ENCODE results near the gene LRP2.

Gene LRP2

GRCh38 chr2:169178804-169179390 is 183.4 kb downstream of the LRP2 start:
- no peak for TF ChIP-seq CTCF (IDR thresholded peaks at IDR 0.05; ENCODE audit: low read depth, low read length, missing control alignments)
- DNase-seq (ENCODE audit: low read depth) = no peak
- no peak overlapping the region for H3K4me3 ChIP-seq (ENCODE audit: low read depth, low read length)

GRCh38 chr2:169178364-169178763 is 184.0 kb downstream of the LRP2 start:
- TF ChIP-seq CTCF (IDR thresholded peaks at IDR 0.05; ENCODE audit: low read depth, low read length, missing control alignments) = no peak
- H3K4me3 ChIP-seq (ENCODE audit: low read depth, low read length) = no peak overlapping the region
- DNase-seq (ENCODE audit: low read depth) = no peak

GRCh38 chr2:169175112-169175511 is 187.2 kb downstream of the LRP2 start:
- DNase-seq (ENCODE audit: low read depth) = no peak
- no peak overlapping the region for H3K4me3 ChIP-seq (ENCODE audit: low read depth, low read length)
- no peak for TF ChIP-seq CTCF (IDR thresholded peaks at IDR 0.05; ENCODE audit: low read depth, low read length, missing control alignments)

DNA sequence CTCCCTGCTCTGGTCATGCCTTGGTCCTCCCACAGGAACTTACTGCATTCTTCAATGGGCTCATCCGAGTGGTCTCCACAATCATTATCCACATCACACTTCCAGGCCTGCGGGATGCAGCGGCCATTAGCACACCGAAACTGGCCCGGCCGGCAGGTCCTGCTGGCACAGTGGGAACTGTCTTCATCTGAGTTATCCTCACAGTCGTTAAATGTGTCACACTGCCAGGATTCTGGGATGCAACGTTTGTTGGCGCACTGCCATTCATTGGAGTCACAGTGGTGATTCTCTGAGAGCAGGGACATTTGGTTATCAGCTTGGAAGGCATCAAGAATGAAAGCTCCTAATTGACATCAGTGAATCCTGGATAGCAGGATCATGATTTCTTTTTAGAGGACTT is 188.5 kb downstream of the LRP2 start:
- TF ChIP-seq CTCF (IDR thresholded peaks at IDR 0.05; ENCODE audit: low read depth, low read length, missing control alignments) = no peak
- no peak for DNase-seq (ENCODE audit: low read depth)

DNA sequence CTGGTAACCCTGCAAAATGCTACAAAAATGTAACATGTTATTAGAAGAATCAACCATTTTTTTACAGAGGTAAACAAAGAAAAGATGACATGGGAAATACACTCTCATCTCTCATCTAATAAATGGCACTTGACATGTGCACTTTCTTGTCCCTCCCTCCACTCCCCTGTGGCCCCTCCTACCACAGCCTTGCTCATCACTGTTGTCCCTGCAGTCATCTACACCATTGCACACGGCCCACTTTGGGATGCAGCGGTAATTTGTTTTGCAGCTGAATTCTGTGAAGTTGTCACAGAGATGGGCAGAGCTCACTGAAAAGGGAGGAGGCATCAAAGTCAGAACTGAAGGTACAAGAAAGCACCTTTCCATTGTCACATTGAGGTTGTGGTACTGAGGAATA is 189.4 kb downstream of the LRP2 start:
- no peak for TF ChIP-seq CTCF (IDR thresholded peaks at IDR 0.05; ENCODE audit: low read depth, low read length, missing control alignments)
- no peak for DNase-seq (ENCODE audit: low read depth)
- H3K4me3 ChIP-seq (ENCODE audit: low read depth, low read length) = no peak overlapping the region

More for the DNA sequence above, 188.5 kb downstream of the LRP2 start:
- H3K4me3 ChIP-seq (ENCODE audit: low read depth, low read length) = no peak overlapping the region

DNA sequence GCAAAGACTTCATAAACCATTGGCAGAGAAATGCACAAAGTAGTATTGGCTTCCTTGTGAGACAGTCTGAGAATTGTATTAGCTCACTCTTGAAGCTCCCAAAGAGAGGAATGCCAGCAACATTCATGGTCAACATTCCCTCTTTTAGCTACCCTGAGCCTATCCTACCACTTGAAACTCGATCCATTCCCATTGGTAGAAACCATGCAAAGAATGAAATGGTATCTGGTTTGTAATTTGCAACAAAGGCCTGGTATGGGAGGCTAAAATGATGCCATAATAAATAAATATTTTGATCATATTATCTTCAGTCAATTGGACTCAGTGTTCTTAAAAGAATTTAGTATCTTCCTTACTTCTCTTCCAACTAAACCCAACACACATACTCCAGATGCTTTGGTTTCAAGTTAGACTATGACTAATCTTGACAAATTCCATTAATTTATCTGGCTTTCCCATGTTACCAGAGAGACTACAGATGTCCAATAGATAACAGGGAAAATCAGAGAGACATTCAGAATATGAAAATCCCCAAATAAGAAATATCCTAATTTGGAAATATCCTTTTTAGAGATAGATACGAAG is 190.1 kb downstream of the LRP2 start:
- no peak for TF ChIP-seq CTCF (IDR thresholded peaks at IDR 0.05; ENCODE audit: low read depth, low read length, missing control alignments)
- H3K4me3 ChIP-seq (ENCODE audit: low read depth, low read length) = no peak overlapping the region
- DNase-seq (ENCODE audit: low read depth) = no peak

- no peak for DNase-seq (ENCODE audit: low read depth)
- no peak for TF ChIP-seq CTCF (IDR thresholded peaks at IDR 0.05; ENCODE audit: low read depth, low read length, missing control alignments)
- no peak overlapping the region for H3K4me3 ChIP-seq (ENCODE audit: low read depth, low read length)
These were observed 196.5 kb downstream of the LRP2 start for GRCh38 chr2:169165791-169166190.
